GM21367 (cell line): ENCODE results near the gene ZNF594.
"Not testable (repeated sequence)": the region's sequence is repeated elsewhere in the genome, so short reads cannot be mapped to it uniquely, and the experiment has no call there.

Source experiments
- ATAC-seq: cut with Tn5 transposase; IDR thresholded peaks from one replicate; pipeline ENCODE4 v1.9.1; 2021; ENCODE audit not compliant: unreplicated experiment

The ZNF594 gene

DNA sequence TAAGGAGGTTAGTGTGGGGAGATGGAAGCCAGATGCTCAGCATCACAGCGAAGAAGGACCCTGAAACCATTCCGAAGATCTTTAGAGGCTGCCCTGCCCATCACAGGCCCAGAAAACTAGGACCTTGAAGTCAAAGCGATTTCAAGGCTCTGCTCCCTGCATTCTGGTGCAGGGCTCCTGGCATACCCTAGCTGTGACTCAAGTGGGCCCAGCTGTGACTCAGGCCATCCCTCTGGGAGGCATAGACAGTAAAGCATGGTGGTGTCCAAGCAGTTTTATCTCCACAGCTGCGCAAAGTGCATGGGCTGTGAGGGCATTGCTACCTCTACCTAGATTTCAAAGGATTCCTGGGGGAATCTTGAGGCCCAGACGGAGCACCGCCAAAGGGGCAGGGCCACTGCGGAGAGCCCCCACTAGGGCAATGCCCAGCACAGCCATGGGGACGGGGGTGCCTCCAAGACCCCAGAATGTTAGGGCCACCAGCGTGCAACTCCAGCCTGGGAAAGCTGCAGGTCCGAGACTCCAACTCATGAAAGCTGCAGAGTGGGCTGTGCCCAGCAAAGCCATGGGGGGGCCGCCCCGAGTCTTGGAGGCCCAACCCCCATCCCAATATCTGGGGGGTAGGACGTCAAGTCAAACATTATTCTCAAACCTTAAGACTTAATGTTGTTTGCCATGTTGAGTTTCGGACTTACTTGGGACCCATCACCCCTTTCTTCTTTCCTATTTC is 11.7 kb upstream of the ZNF594 start:
- ATAC-seq = no peak

DNA sequence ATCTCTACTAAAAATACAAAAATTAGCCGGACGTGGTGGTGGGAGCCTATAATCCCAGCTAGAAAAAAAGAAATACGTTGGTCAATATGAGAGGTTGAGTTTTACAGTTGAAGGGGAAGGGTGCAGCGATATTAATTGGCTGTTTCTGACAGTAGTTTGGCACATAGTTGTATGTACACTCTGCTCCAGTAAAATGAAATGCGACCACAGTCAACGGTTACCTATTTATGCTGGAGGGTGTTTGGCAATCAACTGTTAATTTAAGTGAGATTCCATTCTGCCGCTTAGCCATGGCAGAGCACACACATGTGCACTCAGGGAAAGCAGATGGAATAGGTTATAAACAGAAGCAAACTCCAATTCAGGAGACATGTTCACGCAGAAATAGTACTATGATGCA is 9.3 kb upstream of the ZNF594 start:
- ATAC-seq = no peak

GRCh38 chr17:5200360-5200759 is 8.7 kb upstream of the ZNF594 start:
- no peak for ATAC-seq

DNA sequence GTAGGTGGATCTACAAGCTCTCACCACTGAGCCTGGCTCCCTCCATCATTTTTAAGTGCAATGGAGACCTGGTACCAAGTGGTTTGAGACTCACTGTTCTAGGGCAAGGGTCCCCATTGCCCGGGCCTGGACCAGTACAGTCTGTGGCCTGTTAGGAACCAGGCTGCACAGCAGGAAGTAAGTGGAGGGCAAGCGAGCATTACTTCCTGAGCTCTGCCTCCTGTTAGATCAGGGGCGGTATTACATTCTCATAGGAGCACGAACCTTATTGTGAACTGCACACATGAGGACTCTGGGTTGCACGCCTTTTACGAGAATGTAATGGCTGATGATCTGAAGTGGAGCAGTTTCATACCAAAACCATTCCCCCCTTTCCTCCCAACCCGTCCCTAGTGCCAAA is 6.8 kb upstream of the ZNF594 start:
- ATAC-seq = no peak

DNA sequence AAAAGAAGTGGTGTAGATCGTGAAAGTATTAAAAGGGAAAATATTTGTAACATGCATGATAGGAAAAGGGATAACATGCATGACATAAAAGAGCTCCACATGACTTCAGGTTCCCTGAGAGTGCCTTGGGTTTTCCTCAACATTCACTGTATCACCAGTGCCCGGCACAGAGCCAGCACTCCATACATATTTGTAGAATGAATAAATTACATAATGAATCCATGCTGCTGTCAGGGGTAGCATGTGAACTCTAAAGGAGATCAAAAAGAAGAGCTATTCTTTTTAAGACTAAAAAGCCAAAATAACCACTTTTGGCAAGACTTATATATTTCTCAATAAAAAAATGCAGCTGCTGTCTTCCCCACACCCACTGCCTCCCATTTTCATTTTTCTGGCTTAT is 2.7 kb upstream of the ZNF594 start:
- no peak for ATAC-seq

DNA sequence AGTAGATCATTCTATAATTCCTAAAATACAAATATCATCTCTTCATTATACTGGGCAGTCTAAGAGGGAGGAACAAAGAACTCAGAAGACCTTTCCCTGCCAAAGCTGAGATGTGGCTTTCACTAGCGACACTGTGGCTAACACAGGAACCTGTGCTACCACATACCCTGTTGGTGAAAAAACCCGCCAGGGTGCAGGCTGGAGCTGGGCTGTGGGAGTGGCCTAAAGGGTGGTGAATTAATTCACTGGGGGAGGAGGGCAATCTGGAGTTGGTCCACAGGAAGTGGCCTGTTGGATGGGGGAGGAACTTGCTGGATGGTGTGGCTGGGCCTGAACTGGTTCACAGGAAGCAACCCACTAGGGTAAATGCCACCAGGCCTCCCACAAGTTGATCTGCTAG is 7.4 kb downstream of the ZNF594 start:
- ATAC-seq = no peak

DNA sequence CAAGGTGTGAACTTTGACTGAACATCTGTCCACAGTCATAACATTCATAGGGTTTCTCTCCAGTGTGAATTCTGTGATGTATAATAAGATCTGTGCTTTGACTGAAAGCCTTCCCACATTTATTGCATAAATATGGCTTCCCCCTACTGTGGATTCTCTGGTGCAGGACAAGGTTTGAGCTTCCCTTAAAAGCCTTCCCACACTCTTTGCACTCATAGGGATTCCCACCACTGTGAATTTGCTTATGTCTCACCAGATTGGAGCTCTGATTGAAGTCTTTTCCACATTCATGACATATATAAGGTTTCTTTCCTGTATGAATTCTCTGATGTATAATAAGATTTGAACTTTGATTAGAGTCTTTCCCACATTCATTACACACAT is 8.3 kb downstream of the ZNF594 start:
- no peak for ATAC-seq

DNA sequence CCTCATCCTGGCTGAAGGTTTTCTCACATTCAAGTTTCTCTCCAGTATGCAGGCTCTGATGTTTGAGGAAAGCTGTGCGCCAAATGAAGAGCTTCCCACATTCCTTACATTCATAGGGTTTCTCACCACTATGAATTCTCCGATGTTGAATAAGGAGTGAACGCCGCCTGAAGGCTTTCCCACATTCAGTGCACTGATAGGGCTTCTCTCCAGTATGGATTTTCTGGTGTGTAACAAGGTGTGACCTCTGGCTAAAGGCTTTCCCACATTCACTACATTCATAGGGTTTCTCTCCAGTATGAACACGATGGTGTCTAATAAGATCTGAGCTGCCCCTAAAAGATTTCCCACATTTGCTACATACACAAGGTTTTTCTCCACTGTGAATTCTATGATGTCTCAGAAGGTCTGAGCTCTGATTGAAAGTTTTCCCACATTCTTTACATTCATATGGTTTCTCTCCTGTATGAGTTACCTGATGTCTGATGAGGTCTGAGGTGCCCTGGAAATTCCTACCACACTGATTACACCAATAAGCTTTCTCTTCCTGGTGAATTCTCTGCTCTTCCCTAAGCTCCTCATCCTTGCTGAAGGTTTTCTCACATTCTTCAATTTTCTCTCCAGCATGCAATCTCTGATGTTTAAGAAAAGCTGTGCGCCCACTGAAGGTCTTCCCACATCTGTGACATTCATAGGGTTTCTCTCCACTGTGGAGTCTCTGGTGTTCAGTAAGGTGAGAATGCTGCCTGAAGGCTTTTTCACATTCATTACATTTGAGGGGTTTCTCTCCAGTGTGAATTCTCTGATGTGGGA is 8.9 kb downstream of the ZNF594 start:
- no peak for ATAC-seq

DNA sequence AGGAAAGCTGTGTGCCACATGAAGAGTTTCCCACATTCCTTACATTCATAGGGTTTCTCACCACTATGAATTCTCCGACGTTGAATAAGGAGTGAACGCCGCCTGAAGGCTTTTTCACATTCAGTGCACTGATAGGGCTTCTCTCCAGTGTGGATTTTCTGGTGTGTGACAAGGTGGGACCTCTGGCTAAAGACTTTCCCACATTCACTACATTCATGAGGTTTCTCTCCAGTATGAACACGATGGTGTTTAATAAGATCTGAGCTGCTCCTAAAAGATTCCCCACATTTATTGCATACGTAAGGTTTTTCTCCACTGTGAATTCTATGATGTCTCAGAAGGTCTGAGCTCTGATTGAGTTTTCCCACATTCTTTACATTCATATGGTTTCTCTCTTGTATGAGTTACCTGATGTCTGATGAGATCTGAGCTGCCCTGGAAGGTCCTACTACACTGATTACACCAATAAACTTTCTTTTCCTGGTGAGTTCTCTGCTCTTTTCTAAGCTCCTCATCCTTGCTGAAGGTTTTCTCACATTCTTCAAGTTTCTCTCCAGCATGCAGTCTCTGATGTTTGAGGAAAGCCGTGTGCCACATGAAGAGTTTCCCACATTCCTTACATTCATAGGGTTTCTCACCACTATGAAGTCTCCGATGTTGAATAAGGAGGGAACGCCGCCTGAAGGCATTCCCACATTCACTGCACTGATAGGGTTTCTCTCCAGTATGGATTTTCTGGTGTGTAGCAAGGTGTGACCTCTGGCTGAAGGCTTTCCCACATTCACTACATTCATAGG is 10.0 kb downstream of the ZNF594 start:
- no peak for ATAC-seq

GRCh38 chr17:5179003-5179402 is 12.7 kb downstream of the ZNF594 start:
- ATAC-seq = no peak

- not testable (repeated sequence) for ATAC-seq
Measured at GRCh38 chr17:5175027-5175426, 16.6 kb downstream of the ZNF594 start.

DNA sequence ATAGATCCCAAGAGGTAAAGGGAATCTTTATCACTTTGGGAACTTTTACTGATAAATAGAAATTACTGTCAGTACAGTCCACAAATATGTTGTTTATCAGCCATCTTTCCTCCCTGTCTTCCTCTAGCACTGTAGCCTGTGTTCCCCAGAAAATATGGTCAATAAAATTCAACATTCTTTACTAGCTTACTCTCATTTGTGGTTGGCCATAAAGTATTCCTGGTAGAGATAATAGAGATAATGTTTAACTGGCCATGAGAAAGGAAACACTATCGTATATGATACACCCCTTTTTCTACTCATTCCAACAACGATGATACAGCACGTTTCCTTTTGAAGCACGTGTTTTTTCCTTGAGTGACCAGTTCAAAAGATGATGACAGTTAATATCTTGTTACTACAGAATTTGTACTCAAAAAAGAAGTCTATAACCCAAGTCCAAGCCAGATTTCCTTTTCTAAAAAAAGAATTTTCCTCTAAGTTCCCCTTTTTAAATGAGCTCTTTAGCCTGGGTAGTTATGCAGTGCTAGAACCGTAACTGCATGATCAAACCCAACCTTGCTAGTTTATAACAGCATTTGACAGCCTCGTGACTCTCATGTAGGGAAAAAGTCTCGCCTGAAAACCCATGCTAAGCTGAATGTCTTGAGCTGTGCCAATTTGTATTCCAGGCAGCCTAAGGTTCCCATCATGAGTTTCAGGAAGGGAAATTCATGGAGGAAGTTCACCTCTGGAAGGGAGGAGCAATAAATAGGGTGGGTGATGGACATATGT is 25.7 kb downstream of the ZNF594 start:
- not testable (repeated sequence) for ATAC-seq

GRCh38 chr17:5164436-5164835 is 27.2 kb downstream of the ZNF594 start:
- ATAC-seq = no peak

DNA sequence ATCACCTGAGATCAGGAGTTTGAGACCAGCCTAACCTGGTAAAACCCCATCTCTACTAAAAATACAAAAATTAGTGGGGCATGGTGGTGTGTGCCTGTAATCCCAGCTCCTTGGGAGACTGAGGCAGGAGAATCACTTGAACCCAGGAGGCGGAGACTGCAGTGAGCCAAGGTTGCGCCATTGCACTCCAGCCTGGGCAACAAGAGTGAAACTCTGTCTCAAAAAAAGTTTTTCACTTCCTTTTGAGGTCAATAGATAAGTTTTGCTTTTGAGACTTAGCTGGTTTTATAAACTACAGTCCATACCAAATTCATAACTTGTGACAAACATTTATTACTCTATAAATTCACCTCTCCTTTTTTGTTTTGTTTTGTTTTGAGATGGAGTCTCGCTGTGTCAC is 29.9 kb downstream of the ZNF594 start:
- ATAC-seq = not testable (repeated sequence)

GRCh38 chr17:5160702-5161101 is 31.0 kb downstream of the ZNF594 start:
- ATAC-seq = not testable (repeated sequence)

- not testable (repeated sequence) for ATAC-seq
Measured at GRCh38 chr17:5146122-5146521, 45.5 kb downstream of the ZNF594 start.

GRCh38 chr17:5142877-5143276 is 48.8 kb downstream of the ZNF594 start:
- not testable (repeated sequence) for ATAC-seq

DNA sequence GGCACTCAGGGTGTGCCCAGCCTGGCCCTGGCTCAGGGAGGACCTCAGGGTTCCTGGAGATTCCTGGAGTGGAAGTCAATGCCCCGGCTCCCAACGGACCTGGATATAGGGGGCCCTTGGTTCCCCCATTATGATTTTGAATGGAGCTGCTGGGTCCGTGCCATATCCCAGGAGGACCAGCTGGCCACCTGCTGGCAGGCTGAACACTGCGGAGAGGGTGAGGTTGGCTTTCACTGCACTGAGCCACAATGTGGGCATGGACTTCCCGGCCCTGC is 52.3 kb downstream of the ZNF594 start:
- ATAC-seq = no peak

DNA sequence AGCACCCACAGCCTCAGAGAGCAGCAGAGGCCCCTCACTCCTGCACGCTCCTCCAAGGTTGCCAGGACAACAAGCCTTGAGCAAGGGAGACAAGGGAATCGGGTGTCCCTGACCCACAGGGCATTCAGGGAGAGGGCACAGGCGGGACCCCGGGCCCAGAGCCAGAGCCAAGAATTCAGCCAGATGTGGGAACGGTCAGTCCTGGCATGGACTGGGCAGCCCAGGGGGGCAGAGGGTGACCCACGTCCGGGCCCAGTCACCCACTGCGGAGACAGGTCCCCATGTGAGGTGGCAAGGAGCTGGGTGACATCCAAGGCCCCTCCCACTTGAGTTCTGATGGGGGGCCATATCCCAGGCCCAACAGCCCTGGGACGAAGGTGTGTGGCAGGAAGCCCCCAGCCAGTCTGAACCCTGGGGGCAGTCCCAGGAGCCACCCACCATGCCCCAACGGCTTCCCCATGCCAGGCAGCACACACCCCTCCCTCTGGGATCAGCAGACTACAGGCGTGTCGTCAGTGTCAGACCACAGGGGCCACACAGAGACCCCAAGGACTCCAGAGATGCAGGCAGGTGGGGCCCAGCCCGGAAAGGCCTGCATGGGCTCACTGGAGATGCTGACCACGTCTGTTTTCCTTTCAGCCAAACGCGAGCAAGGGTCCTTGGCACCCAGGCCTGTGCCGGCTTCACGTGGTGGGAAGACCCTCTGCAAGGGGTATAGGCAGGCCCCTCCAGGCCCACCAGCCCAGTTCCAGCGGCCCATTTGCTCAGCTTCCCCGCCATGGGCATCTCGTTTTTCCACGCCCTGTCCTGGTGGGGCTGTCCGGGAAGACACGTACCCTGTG is 52.8 kb downstream of the ZNF594 start:
- ATAC-seq = no peak

DNA sequence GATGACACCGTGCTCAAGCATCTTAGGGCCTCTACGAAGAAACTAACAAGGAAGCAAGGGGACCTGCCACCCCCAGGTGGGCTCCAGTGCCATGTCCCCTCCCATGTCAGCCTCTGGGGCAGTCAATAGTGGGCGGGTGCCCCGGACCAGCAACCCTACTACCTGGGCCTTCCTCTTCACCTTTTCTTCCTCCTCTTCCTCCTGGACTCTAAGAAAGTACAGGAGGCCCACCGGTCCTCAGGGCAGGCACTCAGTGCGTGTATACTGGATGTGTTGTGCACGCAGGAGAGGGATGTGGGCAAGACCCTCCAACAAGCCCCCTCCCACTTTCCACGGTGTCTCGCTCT is 53.5 kb downstream of the ZNF594 start:
- not testable (repeated sequence) for ATAC-seq
